GM19463 (cell line): ENCODE results near the gene BTBD9.

Experiments used
- ATAC-seq: cut with Tn5 transposase; IDR thresholded peaks from one replicate; pipeline ENCODE4 v1.9.1; 2021; ENCODE audit warnings: mild to moderate bottlenecking, moderate library complexity; ENCODE audit not compliant: unreplicated experiment

BTBD9 gene

DNA sequence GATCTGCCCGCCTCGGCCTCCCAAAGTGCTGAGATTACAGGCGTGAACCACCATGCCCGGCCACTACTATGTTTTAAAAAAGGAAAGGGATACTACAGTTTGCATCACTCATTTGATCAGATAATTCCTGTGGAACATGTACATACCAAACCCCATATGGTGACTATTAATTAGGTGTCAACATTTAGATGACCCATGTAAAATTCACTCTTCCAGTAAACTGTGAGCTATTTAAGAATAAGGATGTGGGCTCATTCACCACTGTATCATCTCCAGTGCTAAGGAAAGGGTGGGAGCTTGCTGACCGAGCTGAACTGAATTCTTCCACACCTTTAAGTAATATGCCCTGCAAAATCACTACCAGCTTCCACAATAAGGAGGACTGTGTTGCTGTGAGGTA is 127.5 kb downstream of the BTBD9 start:
- no peak for ATAC-seq

DNA sequence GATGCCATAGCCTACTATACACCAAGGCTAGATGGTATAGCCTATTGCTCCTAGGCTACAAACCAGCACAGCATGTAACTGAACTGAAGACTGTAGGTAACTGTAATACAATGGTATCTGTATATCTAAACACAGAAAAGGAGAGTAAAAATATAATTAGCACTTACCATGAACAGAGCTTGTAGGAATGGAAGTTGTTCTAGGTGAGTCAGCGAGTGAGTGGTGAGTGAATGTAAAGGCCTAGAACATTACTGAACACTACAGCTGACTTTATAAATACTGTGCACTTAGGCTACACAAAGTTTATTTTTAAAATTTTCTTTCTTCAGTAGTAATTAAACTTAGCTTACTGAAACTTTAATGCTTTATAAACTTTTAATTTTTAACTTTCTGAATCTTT is 129.5 kb downstream of the BTBD9 start:
- no peak for ATAC-seq

DNA sequence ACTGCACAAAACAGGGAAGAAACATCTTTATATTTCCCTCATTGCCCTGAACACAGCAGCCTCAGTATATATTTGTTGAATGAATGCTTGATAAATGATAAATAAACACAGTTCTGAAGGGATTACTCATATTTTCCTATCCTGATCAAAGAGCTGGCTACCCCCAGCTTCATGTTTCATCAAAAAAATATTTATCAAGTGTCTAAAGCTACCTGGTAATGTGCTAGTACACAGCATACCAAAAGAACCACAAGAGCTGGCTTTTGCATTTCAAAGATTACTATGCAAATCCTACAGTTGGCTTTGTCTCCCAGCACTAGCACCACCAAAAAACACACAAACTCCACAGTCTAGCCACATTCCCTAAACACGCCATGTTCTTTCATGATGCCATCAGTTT is 130.0 kb downstream of the BTBD9 start:
- ATAC-seq = no peak

DNA sequence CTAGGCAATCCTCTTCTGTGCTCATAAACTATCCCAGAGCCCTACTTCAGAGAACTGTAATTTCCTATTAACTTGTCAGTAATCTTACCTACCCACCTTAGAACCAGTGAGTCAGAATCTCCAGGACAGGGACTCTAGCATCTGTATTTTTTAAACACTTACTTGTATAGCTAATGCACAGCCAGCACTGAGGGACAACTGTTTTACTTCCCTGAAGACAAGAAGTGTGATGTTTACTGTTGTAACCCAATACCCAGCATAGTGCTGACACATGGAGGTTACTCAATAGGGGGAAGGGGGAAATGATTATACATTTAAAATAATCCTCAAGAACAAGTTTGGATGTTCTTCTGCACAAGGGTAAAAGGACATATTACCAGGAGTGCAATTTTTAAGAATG is 130.8 kb downstream of the BTBD9 start:
- ATAC-seq = no peak

DNA sequence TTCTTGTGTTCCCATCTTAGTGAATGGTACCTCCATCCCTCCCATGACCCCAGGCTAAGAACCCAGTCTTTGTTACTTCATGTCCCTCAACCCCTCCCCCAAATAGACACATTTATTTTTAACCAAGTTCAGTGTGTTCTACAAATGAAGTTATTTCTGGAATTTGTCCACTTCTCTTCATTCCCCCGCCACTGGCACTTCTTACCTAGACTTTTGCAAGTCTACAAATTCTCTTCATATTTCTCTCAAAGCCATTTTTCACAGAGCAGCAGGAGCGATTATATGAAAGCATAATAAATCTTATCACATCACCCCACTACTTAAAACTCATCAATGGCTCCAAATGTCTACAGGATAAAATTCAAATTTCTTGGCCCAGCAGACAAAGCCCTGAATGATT is 131.4 kb downstream of the BTBD9 start:
- ATAC-seq = no peak

DNA sequence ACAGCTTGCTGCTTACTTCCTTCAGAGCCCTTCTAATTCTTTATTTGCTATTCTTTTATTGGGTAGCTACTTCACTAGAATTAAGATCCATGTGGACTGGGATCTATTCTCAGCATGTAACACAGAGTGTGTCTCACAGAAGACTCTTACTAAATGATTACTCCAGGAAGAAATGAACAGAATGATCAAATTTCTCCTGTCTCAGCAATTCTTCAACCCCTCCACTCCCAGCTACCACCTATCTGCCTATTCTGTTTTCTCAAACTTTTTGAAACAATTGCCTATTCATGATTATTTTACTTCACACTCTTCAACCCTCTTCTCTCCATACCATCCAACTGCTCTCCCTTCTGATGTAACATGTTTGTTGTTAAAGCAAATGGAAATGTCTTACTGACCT is 132.6 kb downstream of the BTBD9 start:
- ATAC-seq = no peak

DNA sequence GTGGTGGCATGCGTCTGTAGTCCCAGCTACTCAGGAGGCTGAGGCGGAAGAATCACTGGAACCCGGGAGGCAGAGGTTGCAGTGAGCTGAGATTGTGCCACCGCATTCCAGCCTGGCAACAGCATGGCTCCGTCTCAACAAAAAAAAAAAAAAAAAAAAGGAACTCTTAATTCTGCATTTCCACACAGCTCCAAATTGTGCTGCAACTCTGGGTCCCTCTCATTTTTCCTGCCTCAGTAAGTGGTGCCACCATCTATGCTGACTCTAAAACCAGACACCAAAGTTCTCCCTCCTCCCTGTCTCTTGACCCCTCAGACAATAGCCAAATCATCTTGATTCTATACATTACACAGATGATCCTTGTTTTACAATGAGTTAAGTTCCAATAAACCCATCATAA is 133.9 kb downstream of the BTBD9 start:
- no peak for ATAC-seq

DNA sequence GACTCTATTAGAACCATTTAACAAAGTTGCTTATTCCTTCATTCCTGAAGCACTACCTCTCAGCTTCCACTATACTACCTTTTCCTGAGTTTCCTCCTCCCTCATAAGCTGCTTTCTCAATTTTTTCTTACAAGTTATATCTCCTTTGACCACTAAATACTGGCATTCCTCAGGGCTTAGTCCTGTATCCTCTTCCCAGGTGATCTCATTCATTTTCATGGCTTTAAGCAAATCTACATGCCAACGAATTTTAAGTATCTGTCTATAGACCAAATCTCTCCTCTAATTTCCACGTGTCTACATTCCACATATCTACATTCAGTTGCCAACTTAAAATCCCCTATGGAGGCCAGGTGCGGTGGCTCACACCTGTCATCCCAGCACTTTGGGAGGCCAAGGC is 134.7 kb downstream of the BTBD9 start:
- ATAC-seq = no peak

DNA sequence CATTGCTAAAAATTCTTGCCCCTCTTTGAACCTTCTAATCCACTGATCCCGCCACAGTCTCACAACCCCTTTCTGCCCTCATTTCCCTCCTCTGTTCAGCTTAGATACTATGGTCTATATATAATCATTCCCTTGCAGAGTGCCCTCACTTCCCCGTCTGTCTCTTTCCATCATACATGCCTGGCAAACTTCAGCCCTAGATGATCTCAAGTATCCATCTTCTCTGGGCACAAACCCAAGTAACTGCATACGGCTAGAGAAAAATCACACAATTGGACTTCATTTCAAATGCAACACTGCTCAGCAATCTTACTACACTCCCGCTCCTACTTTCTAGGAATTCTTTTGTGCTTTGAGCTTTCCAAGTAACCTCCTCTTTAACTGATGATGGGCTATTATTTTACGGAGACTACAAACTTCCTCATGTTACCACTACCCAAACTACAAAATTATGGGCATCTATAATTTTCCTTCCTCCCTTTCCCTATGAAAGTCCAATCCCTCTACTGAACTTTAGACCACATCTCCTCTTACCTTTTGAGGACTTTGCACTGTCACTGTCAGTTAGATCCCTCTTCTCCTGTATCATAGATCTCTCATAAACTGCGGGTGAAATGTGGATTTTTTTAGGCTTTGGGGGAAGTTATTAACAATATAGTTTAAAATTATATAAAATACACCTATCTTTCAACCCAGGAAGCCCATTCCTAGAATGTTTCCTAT is 135.6 kb downstream of the BTBD9 start:
- no peak for ATAC-seq

DNA sequence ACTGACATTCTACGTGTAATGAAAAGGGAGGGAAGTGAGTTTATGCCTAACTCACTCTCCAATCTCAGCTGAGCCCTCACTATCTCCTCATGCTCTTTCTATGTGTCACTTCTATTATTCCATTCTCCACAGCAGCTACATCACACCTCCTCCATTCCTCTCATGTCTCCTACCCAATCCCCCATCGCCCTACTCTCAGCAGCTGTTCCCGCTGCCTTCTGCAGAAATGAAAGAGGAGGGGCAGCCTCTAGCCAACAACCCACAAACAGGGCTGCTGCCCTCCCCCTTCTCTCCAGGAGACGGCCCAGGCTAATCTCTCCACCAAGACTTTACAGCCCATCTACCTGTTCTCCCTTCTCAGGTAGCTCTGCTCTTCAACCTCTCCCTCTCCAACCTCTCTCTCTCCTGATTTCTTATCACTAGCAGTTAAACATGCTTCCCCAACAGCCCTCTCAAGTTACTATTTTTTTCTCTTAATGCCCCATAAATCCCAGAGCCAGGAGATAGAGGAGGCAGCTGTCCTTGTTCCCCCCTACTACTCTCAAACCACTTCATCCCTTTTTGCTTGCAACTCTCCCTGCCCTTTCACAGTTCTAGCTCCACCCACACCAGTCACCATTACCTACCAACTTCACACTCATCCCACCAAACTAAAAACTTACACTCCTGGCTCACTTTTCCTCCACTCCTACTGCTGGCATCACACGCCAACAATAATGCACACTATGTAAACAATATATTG is 136.5 kb downstream of the BTBD9 start:
- ATAC-seq = no peak

DNA sequence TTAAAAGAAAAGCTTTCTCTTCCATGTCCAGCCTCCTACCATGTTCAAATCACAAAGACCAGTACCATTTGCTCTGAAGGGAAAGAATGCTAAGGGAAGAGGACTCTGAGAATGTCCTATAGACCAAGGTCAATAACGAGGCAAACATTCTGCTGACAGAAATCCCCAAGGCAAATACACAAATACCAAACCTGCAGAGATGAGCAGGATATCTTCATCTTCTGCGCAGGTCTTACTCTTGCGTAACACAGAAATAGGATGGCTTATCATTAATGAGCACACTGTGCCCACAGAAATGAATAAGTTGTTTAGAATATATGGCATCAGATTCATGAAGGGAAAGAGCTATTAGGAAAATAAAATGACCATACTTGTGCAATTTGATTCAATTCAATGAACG is 137.3 kb downstream of the BTBD9 start:
- no peak for ATAC-seq

DNA sequence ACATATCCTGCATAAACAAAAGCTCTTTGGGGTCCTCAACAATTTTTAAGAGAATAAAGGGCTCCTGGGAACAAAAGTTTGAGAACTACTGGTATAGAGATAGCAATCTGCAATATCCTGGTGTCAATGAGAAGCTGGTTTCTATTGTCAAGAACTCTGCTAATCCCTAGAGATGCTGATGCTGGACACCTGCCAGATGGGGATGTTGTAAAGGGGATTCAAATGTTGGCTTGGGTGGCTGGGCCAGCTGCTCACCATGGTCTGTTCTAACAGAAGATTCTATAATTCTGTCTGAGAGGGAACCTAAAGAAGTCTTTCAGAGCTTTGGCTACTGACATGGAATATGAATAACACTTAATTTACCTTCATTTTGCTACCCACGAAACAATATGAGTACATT is 137.8 kb downstream of the BTBD9 start:
- no peak for ATAC-seq

DNA sequence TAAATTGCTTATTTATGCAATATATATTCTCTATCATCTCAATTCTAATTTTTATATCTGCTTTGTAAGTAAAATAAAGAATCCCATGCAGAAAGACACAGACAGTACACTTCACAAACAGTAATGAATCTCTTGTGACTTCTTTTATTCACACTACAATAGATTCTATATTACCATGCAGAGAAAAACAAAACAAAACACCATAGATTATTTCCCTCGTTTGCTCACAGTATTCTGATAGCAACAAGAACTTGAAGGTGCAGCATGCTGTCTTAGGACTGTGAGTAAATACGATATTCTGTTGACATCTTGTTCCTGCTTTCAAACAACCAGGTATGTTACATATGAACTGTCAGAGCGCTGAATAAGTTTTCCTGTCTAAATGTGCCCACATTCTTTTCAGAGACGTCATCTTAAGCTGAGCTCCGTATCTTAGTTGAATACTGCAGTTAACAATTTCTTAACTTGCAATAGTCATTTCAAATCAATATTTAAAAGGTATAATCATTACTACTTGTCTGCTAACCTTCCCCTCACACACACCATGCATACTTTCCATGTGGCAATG is 140.1 kb downstream of the BTBD9 start:
- no peak for ATAC-seq

DNA sequence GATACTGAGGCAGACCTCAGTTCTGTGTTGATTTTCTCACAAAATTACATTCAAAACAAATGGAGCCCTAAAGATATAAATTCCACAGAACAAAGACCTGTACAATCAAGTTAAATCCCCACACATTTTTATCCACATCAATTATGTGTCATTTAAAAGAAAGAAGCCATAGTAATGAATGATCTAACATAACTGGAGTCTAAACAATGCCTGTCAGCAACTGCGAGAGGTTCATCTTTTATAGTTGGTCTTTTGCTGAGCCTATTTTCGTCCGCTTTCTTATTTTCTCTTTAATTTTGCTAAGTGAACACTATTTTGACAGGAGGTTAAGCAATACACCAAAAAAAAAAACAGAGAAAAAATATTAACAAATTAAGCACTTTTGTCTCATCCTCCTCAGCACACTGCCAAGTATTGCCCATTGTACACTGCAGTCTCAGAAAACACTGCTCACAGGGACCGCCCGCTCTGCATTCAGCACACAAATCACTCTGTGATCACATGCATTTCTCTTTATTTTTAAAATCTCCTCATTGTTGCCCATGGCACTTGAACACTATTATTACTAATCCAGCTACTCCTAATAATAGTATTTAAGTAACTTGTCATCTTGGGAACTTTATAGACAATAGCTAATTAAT is 140.8 kb downstream of the BTBD9 start:
- no peak for ATAC-seq

DNA sequence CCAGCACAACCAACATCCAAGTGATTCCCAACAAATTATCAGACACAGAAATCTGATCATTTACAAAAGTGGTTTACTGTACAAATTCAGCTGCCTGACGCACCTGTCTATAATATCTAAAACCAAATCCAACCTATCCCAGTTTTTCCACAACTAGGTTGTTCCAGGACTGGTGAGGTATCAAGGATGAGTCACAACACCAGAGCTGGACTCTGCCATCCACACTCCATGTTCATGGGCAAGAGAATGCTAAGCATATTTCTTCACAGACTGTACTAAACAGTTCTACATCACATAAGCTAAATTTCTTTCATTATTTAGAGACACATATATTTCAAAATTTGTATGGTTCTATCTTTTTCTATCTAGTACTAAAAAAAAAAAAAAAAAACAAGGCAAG is 141.6 kb downstream of the BTBD9 start:
- no peak for ATAC-seq

DNA sequence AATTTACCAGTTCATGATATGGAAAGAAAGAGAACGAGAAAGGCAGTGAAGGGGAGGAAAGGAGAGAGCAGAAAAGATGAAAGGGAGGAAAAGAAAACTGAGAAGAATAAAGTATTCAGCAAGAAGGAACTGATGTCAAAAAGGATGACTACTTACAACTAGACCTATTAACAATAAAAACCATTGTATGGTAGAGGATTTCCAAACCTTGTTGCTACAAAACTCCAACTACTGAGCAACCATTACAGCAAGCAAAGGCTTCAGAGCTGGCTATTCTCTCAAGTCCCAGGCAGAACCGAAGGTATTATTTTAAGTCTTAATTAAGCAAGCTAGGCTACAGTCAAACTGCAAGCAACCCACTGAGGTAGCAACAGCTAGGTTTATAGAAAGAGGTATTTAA is 142.2 kb downstream of the BTBD9 start:
- ATAC-seq = no peak

DNA sequence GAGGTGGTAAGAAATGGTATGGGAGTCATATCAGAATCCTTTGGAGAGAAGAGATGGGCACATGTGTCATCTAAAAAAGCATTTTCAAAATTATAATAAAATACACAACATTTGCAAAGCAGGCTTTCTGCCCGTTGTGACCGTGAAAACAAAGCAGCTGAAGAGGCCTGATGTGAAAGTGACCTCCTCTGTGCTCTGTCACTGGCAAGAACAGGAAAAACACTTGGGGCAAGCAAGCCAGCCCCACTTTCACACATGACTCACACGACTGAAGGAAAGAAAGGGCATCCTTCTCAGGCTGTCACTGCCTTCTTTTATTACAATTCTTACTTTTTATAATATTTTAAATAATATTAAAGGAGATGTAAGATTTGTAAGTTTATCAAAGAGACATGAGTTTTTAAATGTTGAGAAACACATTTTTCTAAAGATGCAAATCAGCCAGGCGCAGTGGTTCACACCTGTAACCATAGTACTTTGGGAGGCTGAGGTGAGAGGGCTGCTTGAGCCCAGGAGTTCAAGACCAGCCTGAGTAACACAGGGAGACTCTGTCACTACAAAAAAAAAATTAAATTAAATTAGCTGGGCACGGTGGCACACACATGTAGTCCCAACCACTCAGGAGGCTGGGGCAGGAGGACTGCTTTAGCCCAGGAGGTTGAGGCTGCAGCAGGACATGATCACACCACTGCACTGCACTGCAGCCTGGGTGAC is 143.7 kb downstream of the BTBD9 start:
- no peak for ATAC-seq

DNA sequence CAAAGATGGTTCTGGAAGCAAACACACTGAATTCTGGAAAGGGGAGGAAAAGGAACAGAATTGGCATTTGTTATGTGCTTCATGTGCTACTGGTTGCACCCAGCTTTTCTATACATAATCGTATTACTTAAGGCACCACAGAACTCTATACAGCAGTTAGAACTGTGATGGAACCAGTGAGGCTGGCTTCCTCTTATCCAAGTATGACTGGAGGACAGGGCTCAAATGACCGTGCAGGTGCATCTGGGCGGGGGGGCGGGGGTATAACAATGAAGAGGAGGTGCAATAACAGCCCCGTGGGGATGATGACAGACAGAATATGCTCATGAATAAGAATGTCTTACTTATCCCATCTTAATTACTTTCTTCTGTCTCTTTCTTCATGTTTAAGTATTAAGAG is 144.2 kb downstream of the BTBD9 start:
- ATAC-seq = no peak

DNA sequence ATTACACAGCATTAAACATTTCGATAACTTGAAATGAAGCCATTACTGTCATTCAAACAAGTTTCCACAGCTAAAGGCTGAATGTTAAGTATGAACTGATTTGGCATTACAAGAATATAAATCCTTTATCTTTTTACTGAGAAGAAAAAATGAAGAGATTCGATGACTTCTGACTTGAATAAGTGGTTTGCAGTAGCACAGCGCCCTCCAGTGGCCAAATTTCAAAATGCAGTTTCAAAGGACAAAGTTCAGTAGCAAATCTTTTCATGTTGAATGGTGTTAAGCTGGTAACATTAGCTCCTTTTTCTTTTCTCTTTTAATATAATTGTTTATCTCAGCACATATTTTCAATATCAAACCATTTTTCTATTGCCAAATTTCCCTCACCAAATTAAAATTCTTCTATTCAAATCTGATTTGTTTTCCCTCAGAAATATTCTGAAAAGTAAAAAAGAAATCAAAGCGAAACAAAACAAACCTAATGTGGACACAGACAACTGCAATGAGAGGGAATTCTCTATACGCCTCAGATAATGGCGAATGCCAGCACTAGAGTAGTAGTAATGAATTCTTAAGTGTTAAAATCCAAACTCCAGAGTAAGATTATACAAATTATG is 145.7 kb downstream of the BTBD9 start:
- ATAC-seq = no peak

DNA sequence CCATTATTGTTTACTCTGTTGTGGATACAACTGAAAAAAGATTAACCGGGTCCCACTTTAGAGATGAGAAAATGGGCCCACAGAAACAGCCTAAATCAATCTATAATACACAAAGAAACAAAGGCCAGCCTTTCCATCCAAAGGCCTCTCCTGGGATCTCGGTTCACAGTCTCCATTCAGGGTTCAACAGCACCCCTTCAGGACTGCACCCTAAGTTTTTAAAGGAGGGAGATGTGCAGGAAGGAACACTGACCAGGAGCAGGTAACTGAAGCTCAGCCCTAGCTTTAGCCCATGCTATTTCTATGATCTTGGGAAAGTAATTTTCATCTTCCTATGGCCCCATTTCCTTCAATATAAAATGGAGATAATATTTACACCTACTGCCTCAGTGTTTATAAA is 147.7 kb downstream of the BTBD9 start:
- no peak for ATAC-seq

DNA sequence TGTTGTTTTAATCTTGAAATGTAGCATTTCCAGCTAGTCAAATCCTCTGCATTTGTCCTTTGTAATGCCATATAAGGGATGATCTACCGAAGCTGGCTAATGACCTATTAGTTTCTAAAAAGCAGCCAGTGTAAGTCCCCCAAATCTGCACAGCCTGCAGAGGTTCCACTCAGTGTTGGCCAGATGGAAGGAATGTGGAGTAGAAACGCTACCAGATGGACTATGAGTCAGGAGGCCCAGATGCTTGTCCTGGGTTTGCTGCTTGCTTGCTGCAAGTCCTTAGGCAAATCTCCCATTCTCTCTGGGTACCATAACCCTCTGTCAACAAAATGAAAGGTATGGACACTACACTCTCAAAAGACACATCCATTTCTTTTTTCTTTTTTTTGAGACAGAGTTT is 149.8 kb downstream of the BTBD9 start:
- no peak for ATAC-seq
